ENCODE measurements around the gene GSDMA.

The GSDMA gene

GRCh38 chr17:39960524-39961041 is 2.2 kb upstream of the GSDMA start:
- peak; percentile 26 for DNase-seq (ENCODE audit: low read depth)
- no peak overlapping the region for H3K4me3 ChIP-seq (ENCODE audit: low read depth, low read length)
- TF ChIP-seq CTCF (IDR thresholded peaks at IDR 0.05; ENCODE audit: control insufficient read depth, extremely low read depth, insufficient read depth) = no peak

GRCh38 chr17:39963829-39964228 is 1.0 kb downstream of the GSDMA start:
- no peak for DNase-seq (ENCODE audit: low read depth)
- H3K4me3 ChIP-seq (ENCODE audit: low read depth, low read length) = no peak overlapping the region
- no peak for TF ChIP-seq CTCF (IDR thresholded peaks at IDR 0.05; ENCODE audit: control insufficient read depth, extremely low read depth, insufficient read depth)

- no peak overlapping the region for H3K4me3 ChIP-seq (ENCODE audit: low read depth, low read length)
- TF ChIP-seq CTCF (IDR thresholded peaks at IDR 0.05; ENCODE audit: control insufficient read depth, extremely low read depth, insufficient read depth) = no peak
- no peak for DNase-seq (ENCODE audit: low read depth)
These were observed 2.4 kb downstream of the GSDMA start for GRCh38 chr17:39965017-39965699.

GRCh38 chr17:39966771-39967170 is 4.0 kb downstream of the GSDMA start:
- H3K4me3 ChIP-seq (ENCODE audit: low read depth, low read length) = no peak overlapping the region
- no peak for DNase-seq (ENCODE audit: low read depth)
- no peak for TF ChIP-seq CTCF (IDR thresholded peaks at IDR 0.05; ENCODE audit: control insufficient read depth, extremely low read depth, insufficient read depth)

GRCh38 chr17:39968761-39969160 is 6.0 kb downstream of the GSDMA start:
- no peak for TF ChIP-seq CTCF (IDR thresholded peaks at IDR 0.05; ENCODE audit: control insufficient read depth, extremely low read depth, insufficient read depth)
- DNase-seq (ENCODE audit: low read depth) = no peak
- H3K4me3 ChIP-seq (ENCODE audit: low read depth, low read length) = no peak overlapping the region

- DNase-seq (ENCODE audit: low read depth) = no peak
- no peak for TF ChIP-seq CTCF (IDR thresholded peaks at IDR 0.05; ENCODE audit: control insufficient read depth, extremely low read depth, insufficient read depth)
- no peak overlapping the region for H3K4me3 ChIP-seq (ENCODE audit: low read depth, low read length)
These were observed 6.6 kb downstream of the GSDMA start for GRCh38 chr17:39969375-39969774.

All from LNCaP clone FGC (cell line).